Stomach (tissue), 4 donors: ENCODE measurements around the gene UBA1.

ENCODE experiments used
- CTCF ChIP-seq, 7 experiments: fragments of 450-650 bp in 4 of 7; fragments of 200-600 bp in 3 of 7; sonication (generic) in 3 of 7; IDR thresholded peaks; one replicate each; pipeline ENCODE4 v1.5.1; 2016 to 2019; ENCODE audit warnings: antibody characterized with exemption in 7 of 7, control low read depth in 2 of 7, mild to moderate bottlenecking in 1 of 7
- EP300 ChIP-seq: sonication (generic); formaldehyde crosslinking; IDR thresholded peaks from one replicate; pipeline ENCODE4 v1.6.1; 2017; ENCODE audit warnings: antibody characterized with exemption

DNA sequence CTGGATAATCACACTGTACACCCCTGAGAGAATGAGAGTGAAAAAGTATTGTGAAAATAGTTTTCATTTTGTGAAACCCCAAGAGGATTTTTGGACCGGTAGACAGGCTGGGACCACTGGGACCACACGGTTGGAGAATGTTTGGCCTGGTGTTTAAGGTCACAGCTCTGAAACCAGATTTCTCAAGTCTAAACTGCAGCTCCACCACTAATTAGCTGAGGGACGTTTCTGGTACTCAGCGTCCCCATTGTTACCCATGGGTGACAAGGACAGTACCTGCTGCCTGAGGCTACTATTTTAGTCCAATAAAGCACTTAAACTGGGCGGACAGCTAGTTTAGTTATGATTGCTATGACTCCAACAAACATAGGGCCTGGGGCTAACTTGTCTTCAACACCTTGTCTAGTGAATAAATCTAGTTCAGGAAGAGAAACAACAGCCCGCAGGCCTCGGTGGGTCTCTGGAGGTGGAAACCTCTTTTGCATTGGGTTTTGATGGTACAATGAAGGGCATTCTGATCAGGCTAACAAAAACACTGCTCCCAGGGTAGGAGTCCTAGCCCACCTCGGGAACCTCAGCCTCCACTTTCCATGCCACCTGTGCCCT, 38.7 kb downstream of the UBA1 start:
- TF ChIP-seq CTCF (IDR thresholded peaks at IDR 0.05) (no peak), EP300 (no peak)
